ENCODE data around the gene FYN. TPM values are rescaled to one million over a fixed set of nuclear protein-coding genes. Genes with fewer than 3 reads are reported as not detected.

The FYN gene
- total and polyA plus RNA-seq, 2 of the 4 experiments (the other 2 are of a cell fraction): 30.8 to 36.4 TPM

- no TSS peak for BruUV-seq (replicated peaks)
- POLR2A ChIA-PET (ENCODE audit: unreplicated experiment): no interaction called here
- Histone ChIP-seq H2AK5ac (ENCODE audit: low read depth, low read length) (no peak overlapping the region), H3K4me2 (ENCODE audit: low read depth, low read length) (no peak overlapping the region), H3K27ac (ENCODE audit: insufficient read depth, low read length) (no peak overlapping the region), H2BK20ac (ENCODE audit: low read depth, low read length) (no peak overlapping the region), H4K8ac (ENCODE audit: low read depth in 2 of 2, low read length in 2 of 2) (no peak overlapping the region), H4K5ac (ENCODE audit: low read depth, low read length) (no peak overlapping the region), H3K9me3 (ENCODE audit: control insufficient read depth, insufficient read depth, low read length) (no peaks in the 10 kb centered on the region), H4K20me1 (ENCODE audit: insufficient read depth, low read length) (no peaks in the 10 kb centered on the region), H2BK5ac (ENCODE audit: low read depth, low read length, poor library complexity, severe bottlenecking) (no peak overlapping the region), H3K9ac (ENCODE audit: low read depth, low read length) (no peak overlapping the region), H2BK120ac (ENCODE audit: low read depth, low read length) (no peak overlapping the region), H2AK9ac (replicated peaks; ENCODE audit: low read depth, low read length, poor library complexity) (no peak overlapping the region), H3K14ac (replicated peaks; ENCODE audit: low read depth, low read length) (no peak overlapping the region), H3K23ac (ENCODE audit: low read depth, low read length) (no peak overlapping the region), H2AFZ (replicated peaks; ENCODE audit: low read length, poor library complexity) (no peak overlapping the region), H4K91ac (ENCODE audit: insufficient read depth, low read depth, low read length) (no peak overlapping the region), H3K36me3 (ENCODE audit: control insufficient read depth, insufficient read depth, low read length) (peaks cover 20% of the 10 kb centered on the region), H3K18ac (ENCODE audit: low read depth, low read length) (no peak overlapping the region), H3K9me1 (ENCODE audit: insufficient read depth, low read length) (no peaks in the 10 kb centered on the region; the same call in 1 of the 2 replicates), H3K4me1 (ENCODE audit: control insufficient read depth, insufficient read depth, low read length) (no peaks in the 10 kb centered on the region), H3K79me1 (ENCODE audit: low read depth in 1 of 2, low read length in 2 of 2) (no peaks in the 10 kb centered on the region), H3K4ac (ENCODE audit: low read depth, low read length) (no peak overlapping the region), H3K56ac (ENCODE audit: extremely low read depth, insufficient read depth, low read length) (no peak overlapping the region), H3K4me3 (ENCODE audit: insufficient read depth, low read depth, low read length) (no peak overlapping the region), H3K27me3 (ENCODE audit: control insufficient read depth, insufficient read depth, low read length) (no peaks in the 10 kb centered on the region), H2BK15ac (ENCODE audit: low read depth, low read length) (no peak overlapping the region)
- in situ Hi-C loops (cut with MboI; ENCODE audit: low sequenced_read_pairs) (no loop called here), intact Hi-C loops (cut with micrococcal nuclease) (no loop called here), dilution Hi-C loops (cut with HindIII; ENCODE audit: low sequenced_read_pairs, unreplicated experiment) (no loop called here)
- TF ChIP-seq MAFK (IDR thresholded peaks at IDR 0.05; ENCODE audit: low read depth, low read length) (no peak), CTCF (conservative IDR thresholded peaks at IDR 0.05; ENCODE audit: low read depth, low read length) (no peak), MXI1 (IDR thresholded peaks at IDR 0.05; ENCODE audit: borderline replicate concordance, low read depth, low read length) (no peak), USF2 (IDR thresholded peaks at IDR 0.05; ENCODE audit: low read depth, low read length) (no peak), SMC3 (IDR thresholded peaks at IDR 0.05; ENCODE audit: low read depth, low read length) (no peak), BHLHE40 (IDR thresholded peaks at IDR 0.05; ENCODE audit: low read depth, low read length) (no peak), RAD21 (IDR thresholded peaks at IDR 0.05; ENCODE audit: low read length) (no peak), ELK1 (IDR thresholded peaks at IDR 0.05; ENCODE audit: borderline replicate concordance, low read depth, low read length) (no peak)
- CTCF ChIA-PET: interaction anchor here (0.6 kb wide), 1 partner anchor 313 kb away, joined by 4 read pairs; no protein-coding TSS in a partner anchor
- DNase-seq: no peak
- ATAC-seq (ENCODE audit: low read depth): no peak
Measured at GRCh38 chr6:111673937-111674336, 199.3 kb downstream of the FYN start.

Data from IMR-90 (cell line).